Endothelial cell of umbilical vein (primary cell): Measurements from ENCODE around the gene MGST3. TPM values are rescaled to one million over a fixed set of nuclear protein-coding genes. Genes with fewer than 3 reads are reported as not detected.
A peak's percentile ranks its signal among the peaks of the same experiment; 100 is the strongest.

Source experiments
- BruUV-seq: library from RNA; stranded (reverse); fragments of 400-500 nt; replicated peaks from 2 replicates; lab custom pipeline; 2021; lab: Mats Ljungman, UMichigan
- CTCF ChIA-PET: fragments of 300-600, 350-600 bp; sonication (Branson Sonifier 250); formaldehyde crosslinking; loops from one replicate; lab custom pipeline; 2021; ENCODE audit warnings: antibody characterized with exemption, inconsistent platforms; lab: Charles Lee
- POLR2A ChIA-PET: fragments of 300-600, 350-600 bp; sonication (Branson Sonifier 250); formaldehyde crosslinking; loops from one replicate; lab custom pipeline; 2021; ENCODE audit warnings: antibody characterized with exemption, inconsistent platforms; lab: Charles Lee
- DNase-seq: peaks from one replicate; pipeline ENCODE4 v3.0.0-alpha.2; 2011; ENCODE audit warnings: low read depth, low spot score
- FAIRE-seq: peaks from 2 replicates; lab custom pipeline; 2011; peaks lifted over from hg19 to GRCh38; lab: Jason Lieb, UNC
- H2AFZ ChIP-seq: 2 replicates; pipeline ENCODE4 v1.6.0; 2012; ENCODE audit warnings: low read depth, low read length, control low read depth, inconsistent platforms
- H3K27ac ChIP-seq: 2 replicates; pipeline ENCODE4 v1.5.1; 2011; ENCODE audit warnings: low read depth, mild to moderate bottlenecking, control low read depth, low read length, moderate library complexity; ENCODE audit not compliant: insufficient read depth
- H3K27me3 ChIP-seq, 2 experiments: 2 replicates each; pipeline versions ENCODE4 v1.6.0 to v1.6.1; 2011; ENCODE audit warnings: low read length in 2 of 2, mixed read lengths in 1 of 2; ENCODE audit not compliant: control insufficient read depth in 2 of 2, insufficient read depth in 2 of 2
- H3K36me3 ChIP-seq, 2 experiments: 2 replicates in 1 of 2; 3 replicates in 1 of 2; pipeline ENCODE4 v1.5.1; 2011; ENCODE audit warnings: low read length in 2 of 2, mild to moderate bottlenecking in 1 of 2, moderate library complexity in 1 of 2; ENCODE audit not compliant: control insufficient read depth in 2 of 2, insufficient read depth in 2 of 2; ENCODE audit errors: extremely low read depth in 1 of 2
- H3K4me1 ChIP-seq: 3 replicates; pipeline ENCODE4 v1.5.1; 2011; ENCODE audit warnings: mild to moderate bottlenecking, low read length; ENCODE audit not compliant: control insufficient read depth, insufficient read depth; ENCODE audit errors: extremely low read depth
- H3K4me2 ChIP-seq: 2 replicates; pipeline ENCODE4 v1.6.1; 2011; ENCODE audit warnings: low read length, control low read depth, mixed read lengths; ENCODE audit not compliant: insufficient read depth
- H3K4me3 ChIP-seq, 3 experiments: fragments of 200-600 bp in 1 of 3; sonication (generic), shearing (Covaris generic) in 1 of 3; replicated peaks in 1 of 3; 2 replicates each; pipeline ENCODE4 v1.5.1; 2011 to 2016; ENCODE audit warnings: control low read depth in 3 of 3, low read length in 3 of 3, mild to moderate bottlenecking in 2 of 3, inconsistent platforms in 1 of 3, low read depth in 1 of 3, moderate library complexity in 1 of 3; ENCODE audit not compliant: insufficient read depth in 1 of 3
- H3K79me2 ChIP-seq: 2 replicates; pipeline ENCODE4 v1.6.0; 2012; ENCODE audit warnings: low read length, inconsistent platforms; ENCODE audit not compliant: control insufficient read depth, insufficient read depth
- H3K9ac ChIP-seq: replicated peaks from 2 replicates; pipeline ENCODE3; 2011; ENCODE audit warnings: low read length, control low read depth; ENCODE audit not compliant: insufficient read depth; ENCODE audit errors: extremely low read depth
- H3K9me1 ChIP-seq: replicated peaks from 3 replicates; pipeline ENCODE4 v1.6.0; 2011; ENCODE audit warnings: mild to moderate bottlenecking, low read length; ENCODE audit not compliant: control insufficient read depth, insufficient read depth; ENCODE audit errors: extremely low read depth
- H3K9me3 ChIP-seq: replicated peaks from 2 replicates; pipeline ENCODE4 v1.5.1; 2012; ENCODE audit warnings: low read length, inconsistent platforms; ENCODE audit not compliant: control insufficient read depth, insufficient read depth
- H4K20me1 ChIP-seq: replicated peaks from 2 replicates; pipeline ENCODE3; 2011; ENCODE audit warnings: mild to moderate bottlenecking, low read length; ENCODE audit not compliant: control insufficient read depth, insufficient read depth; ENCODE audit errors: extremely low read depth
- POLR2AphosphoS5 ChIP-seq: IDR thresholded peaks from 2 replicates; pipeline ENCODE4 v1.6.1; 2012; ENCODE audit warnings: low read depth, mild to moderate bottlenecking, control low read depth, low read length, moderate library complexity; ENCODE audit not compliant: insufficient read depth
- dilution Hi-C: fragments of 300-500 bp; cut with MboI; formaldehyde crosslinking; loops from one replicate; pipeline ENCODE4 v1.15.0; 2019; ENCODE audit warnings: low sequenced_read_pairs; ENCODE audit not compliant: extremely low pct_ligation_motif_present
- intact Hi-C: fragments of 100-400 bp; cut with micrococcal nuclease; formaldehyde crosslinking; loops from one replicate; pipeline ENCODE4 v1.10.0; 2022
- polyA plus RNA-seq, 4 experiments: library from polyadenylated mRNA; depleted of rRNA in 3 of 4; stranded (reverse) in 3 of 4; unstranded in 1 of 4; fragments of >200 nt; gene quantifications; 2 replicates each; pipeline versions ENCODE4 v1.2.1 to v1.2.3, GENCODE V29; 2011 to 2012; ENCODE audit warnings: missing spikeins in 1 of 4
- total RNA-seq: library from RNA; stranded (reverse); gene quantifications from 2 replicates; pipeline ENCODE4 v1.2.3, GENCODE V29; 2021
- TF ChIP-seq, protein P1 (sequence below), 2 donors: IDR thresholded peaks; 1 replicate in 1 of 2; 2 replicates in 1 of 2; pipeline ENCODE4 v1.5.1; 2011; ENCODE audit warnings: low read length in 2 of 2, mild to moderate bottlenecking in 2 of 2, moderate library complexity in 2 of 2, control low read depth in 1 of 2, inconsistent platforms in 1 of 2, low read depth in 1 of 2; ENCODE audit not compliant: insufficient read depth in 1 of 2; ENCODE audit errors: extremely low read depth in 1 of 2

The MGST3 gene
- total and polyA plus RNA-seq, 2 donors (not counting 3 experiments of a cell fraction or from before 2014, with no cell fraction given) = 164 to 288 TPM

DNA sequence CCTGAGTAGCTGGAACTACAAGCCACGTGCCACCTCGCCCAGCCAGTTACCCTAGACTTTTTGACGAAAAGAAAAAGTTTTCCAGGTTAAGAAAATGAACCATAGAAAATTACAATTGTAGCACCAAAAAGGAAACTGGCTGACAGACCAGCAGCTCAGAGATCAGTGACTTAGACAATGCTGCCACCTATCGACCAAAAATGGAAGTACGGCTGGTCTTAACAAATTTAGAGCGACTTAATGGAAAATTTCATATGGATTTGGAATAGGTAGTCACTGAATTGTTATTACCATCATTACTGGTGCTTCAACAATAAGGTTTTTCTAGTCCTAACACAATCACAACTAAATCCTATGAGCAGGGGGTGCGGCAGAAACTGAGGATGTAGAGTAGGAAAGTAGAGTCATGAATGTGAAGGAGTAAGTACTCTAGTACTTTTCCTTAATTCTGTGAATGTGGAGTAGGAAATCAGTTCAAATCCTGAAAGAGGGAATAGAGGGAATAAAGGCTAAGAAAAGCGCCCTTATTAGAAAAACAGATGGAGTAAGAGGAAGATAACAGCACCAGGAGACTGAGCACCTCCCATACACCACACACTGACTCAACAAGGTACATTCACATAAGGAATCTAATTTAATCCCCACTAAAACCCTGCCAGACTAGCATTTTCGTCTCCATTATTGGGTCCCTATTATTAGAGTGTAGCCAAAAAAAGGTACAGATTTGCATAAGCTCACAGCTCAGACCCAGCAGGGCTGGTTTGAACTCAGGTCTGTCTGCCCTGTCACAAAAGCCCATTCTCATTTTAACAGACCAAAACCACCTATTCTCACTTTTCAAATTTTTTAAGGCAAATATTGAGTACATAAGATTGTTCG, 37.9 kb upstream of the MGST3 start:
- peaks cover 5% of the 10 kb centered on the region for H3K4me1 ChIP-seq
- DNase-seq (peak; percentile 82), FAIRE-seq (peak; percentile 96)
- TF ChIP-seq, protein P1, sequence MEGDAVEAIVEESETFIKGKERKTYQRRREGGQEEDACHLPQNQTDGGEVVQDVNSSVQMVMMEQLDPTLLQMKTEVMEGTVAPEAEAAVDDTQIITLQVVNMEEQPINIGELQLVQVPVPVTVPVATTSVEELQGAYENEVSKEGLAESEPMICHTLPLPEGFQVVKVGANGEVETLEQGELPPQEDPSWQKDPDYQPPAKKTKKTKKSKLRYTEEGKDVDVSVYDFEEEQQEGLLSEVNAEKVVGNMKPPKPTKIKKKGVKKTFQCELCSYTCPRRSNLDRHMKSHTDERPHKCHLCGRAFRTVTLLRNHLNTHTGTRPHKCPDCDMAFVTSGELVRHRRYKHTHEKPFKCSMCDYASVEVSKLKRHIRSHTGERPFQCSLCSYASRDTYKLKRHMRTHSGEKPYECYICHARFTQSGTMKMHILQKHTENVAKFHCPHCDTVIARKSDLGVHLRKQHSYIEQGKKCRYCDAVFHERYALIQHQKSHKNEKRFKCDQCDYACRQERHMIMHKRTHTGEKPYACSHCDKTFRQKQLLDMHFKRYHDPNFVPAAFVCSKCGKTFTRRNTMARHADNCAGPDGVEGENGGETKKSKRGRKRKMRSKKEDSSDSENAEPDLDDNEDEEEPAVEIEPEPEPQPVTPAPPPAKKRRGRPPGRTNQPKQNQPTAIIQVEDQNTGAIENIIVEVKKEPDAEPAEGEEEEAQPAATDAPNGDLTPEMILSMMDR (IDR thresholded peaks at IDR 0.05; ENCODE audit: extremely low read depth in 1 of 2, insufficient read depth in 1 of 2, low read depth in 1 of 2, low read length in 2 of 2) = peak; percentile 66 to 74
- no peak for TF ChIP-seq POLR2AphosphoS5
- H3K4me3 ChIP-seq = no peak overlapping the region
- peaks cover 24 to 33% of the 10 kb centered on the region in 2 experiments for H3K27me3 ChIP-seq
- intact Hi-C loops = loop anchor here (1.0 kb wide), 6 partner anchors 185 to 449 kb away; no protein-coding TSS in a partner anchor
- no peaks in the 10 kb centered on the region for H3K79me2 ChIP-seq
- no peak overlapping the region for H2AFZ ChIP-seq
- no peak overlapping the region for H3K4me2 ChIP-seq
- H3K9me1 ChIP-seq = no peaks in the 10 kb centered on the region
- BruUV-seq = no TSS peak
- no peak overlapping the region for H3K27ac ChIP-seq
- no peaks in the 10 kb centered on the region for H4K20me1 ChIP-seq
- ChIA-PET CTCF (interaction anchor here (0.6 to 13.2 kb wide), 36 partner anchors 9 to 479 kb away, joined by 3 to 376 read pairs (median 4); partner anchors contain the start of gene LMX1A), POLR2A (no interaction called here)
- dilution Hi-C loops = no loop called here
- no peaks in the 10 kb centered on the region for H3K9me3 ChIP-seq
- H3K36me3 ChIP-seq = no peaks in the 10 kb centered on the region
- H3K9ac ChIP-seq = no peak overlapping the region
